ENCODE data around the gene PHACTR1. TPM values are rescaled to one million over a fixed set of nuclear protein-coding genes. Genes with fewer than 3 reads are reported as not detected.
"Not testable (repeated sequence)": the region's sequence is repeated elsewhere in the genome, so short reads cannot be mapped to it uniquely, and the experiment has no call there.

Gene PHACTR1
- total and polyA plus RNA-seq, 3 experiments from 2014 or later: 0.04 to 0.38 (median 0.04) TPM

DNA sequence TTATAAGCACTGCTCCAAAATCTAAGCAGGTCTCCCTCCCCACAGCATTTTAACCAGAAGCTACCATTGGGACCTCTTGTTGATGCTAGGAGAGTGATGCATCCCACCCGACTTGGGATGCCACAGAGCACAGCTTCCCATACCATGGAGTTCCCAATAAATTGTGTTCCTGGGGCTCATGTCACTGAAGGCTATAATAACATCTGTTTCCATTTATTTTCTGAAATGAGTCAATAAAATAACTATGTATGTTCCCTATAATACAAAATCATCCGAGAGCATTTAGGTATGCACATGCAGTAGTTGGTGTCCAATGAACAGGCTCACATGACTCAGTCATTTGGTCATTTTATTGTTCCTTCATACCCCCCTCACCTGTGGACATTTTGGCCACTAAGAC lies 407.6 kb downstream of the PHACTR1 start:
- CTCF ChIA-PET: no interaction called here
- Mint-ChIP-seq H3K9me3 (no peaks in the 10 kb centered on the region), H3K4me3 (no peak overlapping the region), H3K27me3 (peaks cover 16 to 61% of the 10 kb centered on the region in 2 donors), H3K36me3 (no peaks in the 10 kb centered on the region), H3K4me1 (no peaks in the 10 kb centered on the region), H3K27ac (no peak overlapping the region)
- H3K9me3 ChIP-seq (ENCODE audit: low read length): no peaks in the 10 kb centered on the region
- no peak overlapping the region for H3K27ac ChIP-seq (ENCODE audit: low read depth, low read length)
- no peak for DNase-seq
- POLR2A ChIA-PET: no interaction called here
- no peaks in the 10 kb centered on the region for H3K27me3 ChIP-seq (ENCODE audit: insufficient read depth, low read length, poor library complexity, severe bottlenecking)
- no peaks in the 10 kb centered on the region for H3K36me3 ChIP-seq (ENCODE audit: insufficient read depth, low read length)
- H3K4me1 ChIP-seq (ENCODE audit: insufficient read depth, low read length): no peaks in the 10 kb centered on the region
- H3K4me3 ChIP-seq (ENCODE audit: low read length): no peak overlapping the region

DNA sequence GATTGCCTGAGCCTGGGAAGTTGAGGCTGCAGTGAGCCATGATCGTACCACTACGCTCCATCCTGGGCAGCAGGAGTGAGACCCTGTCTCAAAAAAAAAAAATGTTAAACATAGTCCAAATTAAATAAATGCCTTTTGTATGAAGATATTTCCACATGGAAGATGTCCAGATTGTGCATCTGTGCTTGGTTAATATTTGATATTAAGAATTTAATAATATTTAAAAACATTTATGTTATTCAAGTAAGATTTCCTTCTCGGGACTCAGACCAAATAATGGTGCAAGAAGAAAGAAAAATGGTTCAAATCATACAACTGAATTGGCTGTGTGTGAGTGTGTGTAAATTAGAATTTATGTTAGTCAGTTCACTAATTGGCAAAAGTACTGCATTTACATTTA lies 409.3 kb downstream of the PHACTR1 start:
- Histone ChIP-seq H3K4me3 (ENCODE audit: low read length) (no peak overlapping the region), H3K9me3 (ENCODE audit: low read length) (no peaks in the 10 kb centered on the region), H3K27ac (ENCODE audit: low read depth, low read length) (no peak overlapping the region), H3K36me3 (ENCODE audit: insufficient read depth, low read length) (no peaks in the 10 kb centered on the region), H3K27me3 (ENCODE audit: insufficient read depth, low read length, poor library complexity, severe bottlenecking) (no peaks in the 10 kb centered on the region), H3K4me1 (ENCODE audit: insufficient read depth, low read length) (no peaks in the 10 kb centered on the region)
- H3K27me3 Mint-ChIP-seq: peaks cover 16 to 55% of the 10 kb centered on the region in 2 donors
- H3K4me3 Mint-ChIP-seq: no peak overlapping the region
- CTCF ChIA-PET: no interaction called here
- H3K4me1 Mint-ChIP-seq: no peaks in the 10 kb centered on the region
- POLR2A ChIA-PET: no interaction called here
- no peak for DNase-seq
- H3K27ac Mint-ChIP-seq: no peak overlapping the region
- H3K36me3 Mint-ChIP-seq: no peaks in the 10 kb centered on the region
- H3K9me3 Mint-ChIP-seq: no peaks in the 10 kb centered on the region

DNA sequence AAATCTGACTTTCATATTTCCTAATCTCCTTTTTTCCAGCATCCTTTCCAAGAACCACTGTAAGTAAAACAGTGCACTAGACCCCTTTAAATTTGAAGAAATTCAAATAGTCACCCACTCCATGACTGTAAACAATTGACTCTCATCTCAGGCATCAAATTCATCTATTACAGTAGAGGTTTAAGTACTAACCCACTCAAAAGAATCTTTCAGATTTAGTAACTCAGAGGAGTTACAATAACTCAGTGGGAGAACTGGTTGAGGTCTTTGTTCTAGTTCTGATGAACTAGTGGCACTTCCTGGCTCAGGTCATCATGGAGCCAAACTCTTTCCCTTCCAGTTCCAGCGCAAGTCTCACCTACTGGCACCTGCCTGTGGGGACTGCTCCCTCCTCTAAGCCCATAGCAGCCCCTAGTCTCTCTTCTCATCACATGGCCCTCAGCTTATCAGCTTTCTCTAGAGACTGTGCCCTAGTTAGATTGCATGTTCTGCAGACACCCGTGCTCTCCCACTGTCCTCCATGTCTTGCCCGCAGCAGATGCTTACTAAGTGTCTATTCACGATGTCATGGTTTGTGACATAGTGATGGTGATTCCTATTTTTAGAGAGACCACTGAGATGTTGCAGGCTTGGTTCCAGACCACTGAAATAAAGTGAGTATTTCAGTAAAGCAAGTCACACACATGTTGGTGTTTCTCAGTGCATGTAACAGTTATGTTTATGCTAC lies 415.5 kb downstream of the PHACTR1 start:
- no peak overlapping the region for H3K27ac ChIP-seq (ENCODE audit: low read depth, low read length)
- no peaks in the 10 kb centered on the region for H3K36me3 Mint-ChIP-seq
- no peak for DNase-seq
- H3K4me3 Mint-ChIP-seq: no peak overlapping the region
- H3K27me3 Mint-ChIP-seq: peaks cover 4 to 14% of the 10 kb centered on the region in 2 donors
- no peaks in the 10 kb centered on the region for H3K4me1 ChIP-seq (ENCODE audit: insufficient read depth, low read length)
- CTCF ChIA-PET: no interaction called here
- no peaks in the 10 kb centered on the region for H3K9me3 ChIP-seq (ENCODE audit: low read length)
- no peaks in the 10 kb centered on the region for H3K36me3 ChIP-seq (ENCODE audit: insufficient read depth, low read length)
- no peaks in the 10 kb centered on the region for H3K4me1 Mint-ChIP-seq
- POLR2A ChIA-PET: no interaction called here
- H3K9me3 Mint-ChIP-seq: no peaks in the 10 kb centered on the region
- peak overlapping the region in 1 of 8 donors; percentile 39 for H3K27ac Mint-ChIP-seq
- no peaks in the 10 kb centered on the region for H3K27me3 ChIP-seq (ENCODE audit: insufficient read depth, low read length, poor library complexity, severe bottlenecking)
- no peak overlapping the region for H3K4me3 ChIP-seq (ENCODE audit: low read length)

DNA sequence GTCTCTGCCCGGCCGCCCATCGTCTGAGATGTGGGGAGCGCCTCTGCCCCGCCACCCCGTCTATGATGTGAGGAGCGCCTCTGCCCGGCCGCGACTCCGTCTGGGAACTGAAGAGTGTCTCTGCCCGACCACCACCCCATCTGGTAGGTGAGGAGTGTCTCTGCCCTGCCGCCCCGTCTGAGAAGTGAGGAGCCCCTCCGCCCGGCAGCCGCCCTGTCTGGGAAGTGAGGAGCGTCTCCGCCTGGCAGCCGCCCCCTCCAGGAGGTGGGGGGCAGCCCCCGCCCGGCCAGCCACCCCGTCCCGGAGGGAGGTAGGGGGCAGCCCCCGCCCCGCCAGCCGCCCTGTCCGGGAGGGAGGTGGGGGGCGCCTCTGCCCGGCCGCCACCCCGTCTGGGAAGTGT lies 417.3 kb downstream of the PHACTR1 start:
- H3K4me3 Mint-ChIP-seq; DNase-seq; H3K27me3 ChIP-seq (ENCODE audit: insufficient read depth, low read length, poor library complexity, severe bottlenecking); POLR2A ChIA-PET; H3K9me3 Mint-ChIP-seq; H3K27me3 Mint-ChIP-seq; H3K27ac ChIP-seq (ENCODE audit: low read depth, low read length); H3K4me1 Mint-ChIP-seq; H3K9me3 ChIP-seq (ENCODE audit: low read length); H3K4me1 ChIP-seq (ENCODE audit: insufficient read depth, low read length); CTCF ChIA-PET; H3K27ac Mint-ChIP-seq; H3K36me3 ChIP-seq (ENCODE audit: insufficient read depth, low read length); H3K36me3 Mint-ChIP-seq; H3K4me3 ChIP-seq (ENCODE audit: low read length): not testable (repeated sequence)

DNA sequence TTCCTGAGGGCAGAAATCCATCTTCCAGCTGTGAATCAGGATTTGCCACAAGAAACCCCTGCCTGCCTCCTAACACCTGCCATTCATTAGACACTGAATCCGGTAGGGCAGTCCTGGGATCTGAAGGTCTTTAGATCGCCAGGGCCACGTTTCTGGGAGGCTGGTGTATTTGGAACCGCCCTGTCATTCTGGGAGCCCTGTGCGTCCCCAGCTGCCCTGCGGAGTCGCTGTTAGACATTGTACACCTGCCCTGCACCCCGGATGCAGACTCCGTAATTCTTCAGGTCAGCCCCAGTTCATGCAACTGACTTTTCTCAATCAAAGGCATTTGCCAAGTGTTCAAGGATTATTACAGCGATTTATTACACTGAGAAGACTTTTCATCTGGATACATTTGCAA lies 418.6 kb downstream of the PHACTR1 start:
- Histone ChIP-seq H3K27me3 (ENCODE audit: insufficient read depth, low read length, poor library complexity, severe bottlenecking) (no peaks in the 10 kb centered on the region), H3K27ac (ENCODE audit: low read depth, low read length) (no peak overlapping the region), H3K4me1 (ENCODE audit: insufficient read depth, low read length) (no peaks in the 10 kb centered on the region), H3K36me3 (ENCODE audit: insufficient read depth, low read length) (no peaks in the 10 kb centered on the region), H3K9me3 (ENCODE audit: low read length) (no peaks in the 10 kb centered on the region), H3K4me3 (ENCODE audit: low read length) (no peak overlapping the region)
- CTCF ChIA-PET: no interaction called here
- Mint-ChIP-seq H3K4me1 (no peaks in the 10 kb centered on the region), H3K27ac (no peak overlapping the region), H3K9me3 (no peaks in the 10 kb centered on the region), H3K27me3 (peaks cover 0 to 1% of the 10 kb centered on the region in 2 donors), H3K36me3 (no peaks in the 10 kb centered on the region), H3K4me3 (no peak overlapping the region)
- POLR2A ChIA-PET: no interaction called here
- no peak for DNase-seq

DNA sequence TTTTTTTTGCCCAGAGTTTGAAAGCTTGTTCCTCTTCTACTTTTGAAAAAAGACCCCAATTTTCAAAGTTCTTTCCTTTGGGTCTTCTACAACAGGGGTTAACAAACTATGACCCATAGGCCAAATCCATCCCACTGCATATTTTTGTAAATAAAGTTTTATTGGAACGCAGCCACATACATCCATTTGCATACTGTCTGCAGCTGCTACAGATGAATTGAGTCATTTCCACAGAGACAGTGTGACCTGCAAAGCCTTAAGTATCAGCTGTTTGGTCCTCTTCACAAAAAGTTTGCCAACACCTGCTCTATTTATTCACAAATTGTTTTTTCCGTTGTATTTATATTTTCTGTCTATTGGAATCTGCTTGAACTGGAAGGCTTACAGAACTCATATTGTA lies 422.6 kb downstream of the PHACTR1 start:
- Histone ChIP-seq H3K4me1 (ENCODE audit: insufficient read depth, low read length) (no peaks in the 10 kb centered on the region), H3K27ac (ENCODE audit: low read depth, low read length) (no peak overlapping the region), H3K27me3 (ENCODE audit: insufficient read depth, low read length, poor library complexity, severe bottlenecking) (no peaks in the 10 kb centered on the region), H3K4me3 (ENCODE audit: low read length) (no peak overlapping the region), H3K36me3 (ENCODE audit: insufficient read depth, low read length) (no peaks in the 10 kb centered on the region), H3K9me3 (ENCODE audit: low read length) (no peaks in the 10 kb centered on the region)
- no peak overlapping the region for H3K4me3 Mint-ChIP-seq
- H3K36me3 Mint-ChIP-seq: no peaks in the 10 kb centered on the region
- DNase-seq: no peak
- CTCF ChIA-PET: no interaction called here
- no peaks in the 10 kb centered on the region for H3K9me3 Mint-ChIP-seq
- no peaks in the 10 kb centered on the region for H3K4me1 Mint-ChIP-seq
- H3K27ac Mint-ChIP-seq: no peak overlapping the region
- H3K27me3 Mint-ChIP-seq: peaks cover 2 to 8% of the 10 kb centered on the region in 2 donors
- POLR2A ChIA-PET: no interaction called here

DNA sequence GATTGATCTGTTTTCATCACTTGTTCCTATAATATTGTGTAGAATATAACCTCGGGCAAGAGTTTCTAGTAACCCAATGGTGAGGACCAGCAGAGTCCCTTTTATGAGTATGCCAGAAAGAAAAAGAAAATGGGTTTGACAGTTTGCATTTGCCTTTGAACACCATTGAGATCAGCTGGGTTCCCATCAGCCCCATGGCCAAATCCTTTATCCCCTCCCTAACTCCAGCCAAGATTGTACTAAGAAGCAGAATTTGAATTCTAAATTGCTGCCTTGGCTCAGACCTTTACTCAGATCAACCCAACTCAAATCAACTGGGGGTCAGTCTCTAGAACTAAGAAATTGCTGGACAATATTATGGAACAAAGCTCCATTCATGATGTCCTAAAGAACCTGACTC lies 424.4 kb downstream of the PHACTR1 start:
- Mint-ChIP-seq H3K4me1 (peaks cover 0 to 4% (median 0%) of the 10 kb centered on the region in 3 donors), H3K27me3 (peaks cover 5 to 10% of the 10 kb centered on the region in 2 donors)

DNA sequence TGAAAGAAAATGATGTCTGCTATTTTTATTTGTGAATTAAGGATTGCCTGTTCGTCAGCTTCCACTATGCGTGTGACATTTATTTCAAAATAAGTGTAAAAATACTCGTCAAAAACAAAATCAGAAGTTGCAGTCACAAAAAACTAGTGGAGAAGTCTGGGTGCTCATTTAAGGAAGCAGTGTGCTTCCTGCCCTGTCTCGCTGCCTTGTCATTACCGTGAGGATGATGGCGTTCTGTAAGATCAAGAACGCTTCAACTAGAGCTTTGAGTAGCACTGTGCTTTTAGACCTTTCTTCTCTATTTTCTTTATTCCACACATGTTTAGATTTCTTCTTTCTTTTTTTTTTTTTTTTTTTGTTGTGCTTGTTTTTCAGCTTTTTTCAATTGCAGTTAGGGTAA lies 424.8 kb downstream of the PHACTR1 start:
- ChIA-PET POLR2A (no interaction called here), CTCF (no interaction called here)
- no peak overlapping the region for H3K4me3 Mint-ChIP-seq
- H3K9me3 Mint-ChIP-seq: no peaks in the 10 kb centered on the region
- H3K27ac Mint-ChIP-seq: no peak overlapping the region
- H3K4me1 ChIP-seq (ENCODE audit: insufficient read depth, low read length): no peaks in the 10 kb centered on the region
- no peak overlapping the region for H3K4me3 ChIP-seq (ENCODE audit: low read length)
- H3K9me3 ChIP-seq (ENCODE audit: low read length): no peaks in the 10 kb centered on the region
- H3K27me3 ChIP-seq (ENCODE audit: insufficient read depth, low read length, poor library complexity, severe bottlenecking): no peaks in the 10 kb centered on the region
- H3K36me3 Mint-ChIP-seq: no peaks in the 10 kb centered on the region
- no peak for DNase-seq
- peaks cover 0 to 4% (median 0%) of the 10 kb centered on the region in 3 donors for H3K4me1 Mint-ChIP-seq
- no peaks in the 10 kb centered on the region for H3K36me3 ChIP-seq (ENCODE audit: insufficient read depth, low read length)
- no peak overlapping the region for H3K27ac ChIP-seq (ENCODE audit: low read depth, low read length)
- peaks cover 5 to 12% of the 10 kb centered on the region in 2 donors for H3K27me3 Mint-ChIP-seq

More for the DNA sequence above, 424.4 kb downstream of the PHACTR1 start:
- Mint-ChIP-seq H3K9me3 (no peaks in the 10 kb centered on the region), H3K36me3 (no peaks in the 10 kb centered on the region), H3K4me3 (no peak overlapping the region), H3K27ac (no peak overlapping the region)
- H3K36me3 ChIP-seq (ENCODE audit: insufficient read depth, low read length): no peaks in the 10 kb centered on the region
- ChIA-PET CTCF (no interaction called here), POLR2A (no interaction called here)
- no peaks in the 10 kb centered on the region for H3K27me3 ChIP-seq (ENCODE audit: insufficient read depth, low read length, poor library complexity, severe bottlenecking)
- no peak overlapping the region for H3K27ac ChIP-seq (ENCODE audit: low read depth, low read length)
- no peak for DNase-seq
- no peak overlapping the region for H3K4me3 ChIP-seq (ENCODE audit: low read length)
- no peaks in the 10 kb centered on the region for H3K4me1 ChIP-seq (ENCODE audit: insufficient read depth, low read length)
- H3K9me3 ChIP-seq (ENCODE audit: low read length): no peaks in the 10 kb centered on the region

DNA sequence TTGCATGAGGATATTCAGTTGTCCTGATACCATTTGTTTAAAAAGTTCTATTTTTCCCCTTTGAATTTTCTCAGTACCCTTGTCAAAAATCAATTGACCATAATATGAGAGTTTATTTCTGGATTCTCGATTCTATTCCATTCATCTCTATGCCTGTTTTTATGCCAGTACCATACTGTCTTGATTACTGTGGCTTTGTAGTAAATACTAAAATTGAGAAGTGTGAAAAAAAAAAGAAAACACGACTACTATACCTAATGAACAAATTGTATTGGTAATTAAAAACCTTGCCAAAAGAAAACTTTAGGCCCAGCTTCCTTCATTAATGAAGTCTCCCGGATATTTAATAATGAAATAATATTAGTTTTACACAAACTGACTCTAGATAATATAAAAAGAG lies 426.0 kb downstream of the PHACTR1 start:
- H3K27me3 Mint-ChIP-seq: peaks cover 10 to 12% of the 10 kb centered on the region in 2 donors
- ChIA-PET POLR2A (no interaction called here), CTCF (no interaction called here)
- no peaks in the 10 kb centered on the region for H3K9me3 Mint-ChIP-seq
- Histone ChIP-seq H3K27me3 (ENCODE audit: insufficient read depth, low read length, poor library complexity, severe bottlenecking) (no peaks in the 10 kb centered on the region), H3K36me3 (ENCODE audit: insufficient read depth, low read length) (no peaks in the 10 kb centered on the region), H3K27ac (ENCODE audit: low read depth, low read length) (no peak overlapping the region), H3K4me3 (ENCODE audit: low read length) (no peak overlapping the region), H3K4me1 (ENCODE audit: insufficient read depth, low read length) (no peaks in the 10 kb centered on the region), H3K9me3 (ENCODE audit: low read length) (no peaks in the 10 kb centered on the region)
- no peaks in the 10 kb centered on the region for H3K36me3 Mint-ChIP-seq
- no peak overlapping the region for H3K4me3 Mint-ChIP-seq
- no peak overlapping the region for H3K27ac Mint-ChIP-seq
- peaks cover 0 to 4% (median 0%) of the 10 kb centered on the region in 3 donors for H3K4me1 Mint-ChIP-seq
- no peak for DNase-seq

Measured in CD8-positive, alpha-beta memory T cell (primary cell).